Inflammatory macrophage (primary cell): Measurements from ENCODE around the gene PLEKHN1.

ENCODE experiments used
- DNase-seq, 2 donors: peaks; one replicate each; pipeline ENCODE4 v3.0.0-alpha.2; 2020 to 2022

Gene PLEKHN1

DNA sequence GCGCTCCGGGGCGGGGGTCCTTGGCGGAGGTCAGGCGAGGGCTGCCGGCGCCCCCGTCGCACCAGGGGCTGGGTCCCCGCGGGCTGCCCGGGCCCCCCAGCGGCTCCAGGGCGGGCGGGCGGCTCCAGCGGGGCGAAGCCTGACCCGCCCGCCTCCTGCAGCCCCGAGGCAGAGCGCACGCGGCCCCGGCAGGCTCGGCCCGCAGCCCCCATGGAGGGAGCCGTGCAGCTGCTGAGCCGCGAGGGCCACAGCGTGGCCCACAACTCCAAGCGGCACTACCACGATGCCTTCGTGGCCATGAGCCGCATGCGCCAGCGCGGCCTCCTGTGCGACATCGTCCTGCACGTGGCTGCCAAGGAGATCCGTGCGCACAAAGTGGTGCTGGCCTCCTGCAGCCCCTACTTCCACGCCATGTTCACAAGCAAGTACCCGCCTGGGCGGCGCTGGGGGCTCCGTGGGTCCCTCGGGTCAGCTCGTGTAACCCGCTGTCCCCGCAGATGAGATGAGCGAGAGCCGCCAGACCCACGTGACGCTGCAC, 5.1 kb upstream of the PLEKHN1 start:
- no peak for DNase-seq

DNA sequence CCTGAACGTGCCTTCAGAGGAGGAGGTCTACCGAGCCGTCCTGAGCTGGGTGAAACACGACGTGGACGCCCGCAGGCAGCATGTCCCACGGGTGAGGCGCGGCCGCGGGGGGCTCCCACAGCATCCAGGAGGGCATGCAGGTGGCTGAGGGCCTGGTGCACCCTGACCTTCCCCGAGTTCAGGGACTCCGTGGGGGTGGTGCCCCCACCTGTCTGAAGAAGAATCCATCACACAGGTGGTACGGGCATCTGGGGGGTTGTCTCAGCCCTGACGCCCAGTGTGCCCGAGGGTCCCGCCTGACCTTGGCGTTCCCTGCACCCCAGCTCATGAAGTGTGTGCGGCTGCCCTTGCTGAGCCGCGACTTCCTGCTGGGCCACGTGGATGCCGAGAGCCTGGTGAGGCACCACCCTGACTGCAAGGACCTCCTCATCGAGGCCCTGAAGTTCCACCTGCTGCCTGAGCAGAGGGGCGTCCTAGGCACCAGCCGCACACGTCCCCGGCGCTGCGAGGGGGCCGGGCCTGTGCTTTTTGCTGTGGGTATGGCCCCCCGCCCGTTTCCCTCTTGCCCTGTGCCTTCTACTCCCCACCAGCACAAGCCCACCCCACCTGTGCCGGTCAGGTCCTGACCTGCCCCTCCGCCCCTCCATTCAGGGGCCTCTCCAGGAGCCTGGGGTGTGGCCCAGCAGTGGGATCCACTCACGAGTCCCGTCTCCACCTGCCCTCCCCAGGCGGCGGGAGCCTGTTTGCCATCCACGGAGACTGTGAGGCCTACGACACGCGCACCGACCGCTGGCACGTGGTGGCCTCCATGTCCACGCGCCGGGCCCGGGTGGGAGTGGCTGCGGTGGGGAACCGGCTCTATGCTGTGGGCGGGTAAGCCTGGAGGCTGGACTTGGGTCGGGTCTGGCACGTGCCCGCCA, 3.6 kb upstream of the PLEKHN1 start:
- no peak for DNase-seq

DNA sequence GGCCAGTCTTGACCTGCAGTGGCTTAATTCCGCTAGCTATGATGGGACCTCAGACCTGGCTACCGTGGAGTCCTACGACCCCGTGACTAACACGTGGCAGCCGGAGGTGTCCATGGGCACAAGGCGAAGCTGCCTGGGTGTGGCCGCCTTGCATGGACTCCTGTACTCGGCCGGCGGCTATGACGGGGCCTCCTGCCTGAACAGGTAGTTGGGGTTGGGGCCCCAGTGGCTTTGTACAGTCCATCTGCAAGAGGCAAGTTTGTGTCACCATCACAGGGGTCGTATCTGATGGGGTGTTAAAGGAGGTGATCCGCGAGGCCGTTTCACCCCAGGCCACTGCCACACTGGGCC, 3.0 kb upstream of the PLEKHN1 start:
- no peak for DNase-seq

DNA sequence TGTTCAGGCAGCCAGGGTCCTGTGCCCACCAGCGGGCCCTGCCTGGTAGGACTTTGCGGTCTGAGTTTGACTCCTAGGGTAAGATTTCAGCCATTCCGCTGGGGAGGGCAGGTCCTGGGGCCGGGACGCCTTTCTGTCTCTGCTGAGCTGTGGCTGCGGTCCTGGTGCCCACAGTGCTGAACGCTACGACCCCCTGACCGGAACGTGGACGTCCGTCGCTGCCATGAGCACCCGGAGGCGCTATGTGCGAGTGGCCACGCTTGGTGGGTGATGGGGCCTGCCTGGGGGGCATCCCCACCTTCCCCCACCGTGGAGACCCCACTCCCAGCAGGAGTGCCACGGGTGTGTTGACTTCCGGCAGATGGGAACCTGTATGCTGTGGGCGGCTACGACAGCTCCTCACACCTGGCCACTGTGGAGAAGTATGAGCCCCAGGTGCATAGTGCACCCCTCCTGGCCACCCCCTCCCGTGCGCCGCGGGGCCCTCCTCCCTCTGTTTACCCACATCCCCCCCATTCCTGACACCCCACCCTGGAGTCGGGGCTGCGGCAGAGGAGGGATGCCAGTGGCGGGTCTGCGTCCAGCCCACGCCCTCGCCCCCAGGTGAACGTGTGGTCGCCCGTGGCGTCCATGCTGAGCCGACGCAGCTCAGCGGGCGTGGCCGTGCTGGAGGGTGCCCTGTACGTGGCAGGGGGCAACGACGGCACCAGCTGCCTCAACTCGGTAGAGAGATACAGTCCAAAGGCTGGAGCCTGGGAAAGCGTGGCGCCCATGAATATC, 2.3 kb upstream of the PLEKHN1 start:
- no peak for DNase-seq

DNA sequence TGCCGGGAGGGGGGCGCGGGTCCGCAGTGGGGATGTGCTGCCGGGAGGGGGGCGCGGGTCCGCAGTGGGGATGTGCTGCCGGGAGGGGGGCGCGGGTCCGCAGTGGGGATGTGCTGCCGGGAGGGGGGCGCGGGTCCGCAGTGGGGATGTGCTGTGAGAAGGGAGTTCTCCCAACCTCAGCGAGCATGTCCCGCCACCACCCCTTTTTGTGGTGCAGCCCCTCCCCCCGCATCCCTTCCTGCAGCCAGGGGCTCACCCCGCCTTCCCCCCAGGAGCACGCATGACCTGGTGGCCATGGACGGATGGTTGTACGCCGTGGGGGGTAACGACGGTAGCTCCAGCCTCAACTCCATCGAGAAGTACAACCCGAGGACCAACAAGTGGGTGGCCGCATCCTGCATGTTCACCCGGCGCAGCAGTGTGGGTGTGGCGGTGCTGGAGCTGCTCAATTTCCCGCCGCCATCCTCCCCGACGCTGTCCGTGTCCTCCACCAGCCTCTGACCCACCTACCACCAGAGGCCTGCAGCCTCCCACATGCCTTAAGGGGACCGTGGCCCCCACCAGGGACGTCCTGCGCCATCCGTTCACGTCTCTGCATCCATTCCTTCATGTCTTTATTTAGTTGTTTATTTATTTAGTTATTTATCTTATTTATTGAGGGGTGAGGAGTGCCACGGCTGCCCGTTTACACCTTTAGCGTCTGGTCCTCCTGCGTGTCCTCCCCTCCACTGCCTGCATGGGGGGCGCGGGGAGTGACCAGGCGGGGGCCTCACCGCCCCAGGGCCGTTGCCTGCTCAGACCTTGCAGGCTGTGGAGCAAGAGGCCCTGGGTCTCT, 1.4 kb upstream of the PLEKHN1 start:
- DNase-seq, result no peak

DNA sequence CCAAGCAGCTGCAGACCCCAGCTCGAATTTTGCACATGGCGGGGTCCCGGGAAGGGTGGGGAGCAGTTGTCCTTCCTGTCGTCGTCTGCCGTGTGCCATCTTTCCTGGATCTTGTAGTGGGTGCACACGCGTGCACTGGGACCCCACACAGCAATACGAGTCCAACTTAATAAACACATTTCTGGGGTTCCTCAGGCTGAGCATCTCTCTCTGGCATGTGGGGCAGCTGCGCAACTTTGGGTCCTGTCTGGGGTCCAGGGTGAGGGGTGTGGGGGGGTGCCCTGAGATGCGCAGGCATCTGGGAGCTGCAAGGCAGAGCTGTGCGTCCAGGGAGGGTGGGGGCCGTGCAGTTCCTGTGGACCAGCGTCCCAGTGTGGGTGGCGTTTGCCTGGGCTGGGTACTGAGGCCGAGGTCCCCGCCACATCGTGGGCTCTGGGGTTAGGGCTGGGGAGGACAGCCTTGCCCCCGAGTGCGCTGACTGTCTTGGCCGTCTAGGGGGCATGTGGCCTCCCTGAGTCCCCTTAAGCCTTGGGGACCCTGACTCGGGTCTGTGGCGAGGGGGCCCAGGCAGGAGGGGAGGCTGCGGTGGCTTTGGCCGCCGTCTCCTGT, 652 bp upstream of the PLEKHN1 start:
- DNase-seq, result no peak

DNA sequence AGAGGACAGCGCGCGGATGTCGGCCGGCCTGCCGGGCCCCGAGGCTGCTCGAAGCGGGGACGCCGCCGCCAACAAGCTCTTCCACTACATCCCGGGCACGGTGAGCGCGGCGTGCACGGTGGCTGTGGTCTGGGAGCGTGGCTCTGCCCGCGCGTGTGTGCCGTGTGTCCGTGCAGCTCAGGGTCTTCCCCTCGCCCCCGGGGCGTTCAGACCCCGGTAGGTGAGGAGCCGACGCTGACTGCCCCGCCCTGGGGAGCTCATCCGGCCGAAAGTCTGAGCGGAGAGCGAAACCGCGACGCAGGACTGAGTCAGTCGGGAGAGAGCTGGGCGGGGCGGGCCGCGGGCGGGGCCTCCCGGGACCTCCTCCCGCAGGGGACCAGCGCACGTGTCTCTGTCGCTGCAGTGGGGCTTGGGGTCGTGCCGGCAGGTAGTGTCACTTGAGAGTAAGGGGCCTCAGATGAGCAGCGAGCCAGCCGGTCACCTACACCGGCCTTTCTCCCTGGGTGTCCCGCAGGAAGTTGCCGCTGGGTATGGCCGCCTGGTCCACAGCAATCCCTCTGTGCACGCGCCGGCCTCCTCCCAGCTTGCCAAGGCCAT, 520 bp downstream of the PLEKHN1 start:
- DNase-seq, result peak; percentile 25 to 53

DNA sequence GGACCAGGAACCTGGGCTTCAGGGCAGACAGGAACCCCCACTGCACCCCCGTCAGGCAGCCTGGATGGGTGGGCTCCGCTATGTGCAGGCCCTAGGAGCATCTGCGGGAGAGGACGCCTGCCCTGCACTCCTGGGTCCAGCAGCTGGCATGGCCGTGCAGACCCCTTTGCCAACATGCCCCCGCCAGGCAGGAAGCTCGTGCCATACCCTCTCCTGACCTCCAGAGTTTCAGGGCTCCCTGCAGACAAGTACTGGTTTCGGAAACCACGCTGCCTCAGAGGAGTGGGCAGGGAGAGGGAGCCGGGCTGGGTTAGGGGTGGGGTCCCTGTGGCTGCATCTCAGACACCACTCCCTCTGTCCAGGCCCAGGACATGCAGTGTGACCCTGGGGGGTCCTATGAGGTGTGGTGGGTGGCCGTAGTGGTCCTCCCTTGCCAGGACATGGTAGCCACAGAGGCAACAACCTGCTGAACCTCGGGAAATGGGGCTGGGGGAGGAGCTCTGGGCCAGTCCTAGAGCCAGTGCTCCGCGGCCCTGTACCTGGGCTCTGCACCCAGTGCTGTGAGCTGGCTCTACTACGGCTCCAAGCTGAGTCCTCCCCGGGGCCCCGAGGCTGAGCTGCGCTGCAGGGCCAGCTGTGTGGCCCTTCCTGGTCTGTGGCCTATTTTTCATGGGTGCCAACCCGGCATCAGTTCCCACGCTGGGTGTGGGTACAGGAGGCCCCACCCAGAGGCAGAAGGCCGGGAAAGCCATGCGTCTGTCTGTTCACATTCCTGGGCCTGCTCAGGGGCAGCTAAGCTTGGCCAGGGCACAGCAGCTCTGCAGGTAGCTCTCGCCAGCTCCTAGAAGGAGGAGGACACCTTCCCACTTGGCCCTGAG, 1.4 kb downstream of the PLEKHN1 start:
- DNase-seq, result no peak

DNA sequence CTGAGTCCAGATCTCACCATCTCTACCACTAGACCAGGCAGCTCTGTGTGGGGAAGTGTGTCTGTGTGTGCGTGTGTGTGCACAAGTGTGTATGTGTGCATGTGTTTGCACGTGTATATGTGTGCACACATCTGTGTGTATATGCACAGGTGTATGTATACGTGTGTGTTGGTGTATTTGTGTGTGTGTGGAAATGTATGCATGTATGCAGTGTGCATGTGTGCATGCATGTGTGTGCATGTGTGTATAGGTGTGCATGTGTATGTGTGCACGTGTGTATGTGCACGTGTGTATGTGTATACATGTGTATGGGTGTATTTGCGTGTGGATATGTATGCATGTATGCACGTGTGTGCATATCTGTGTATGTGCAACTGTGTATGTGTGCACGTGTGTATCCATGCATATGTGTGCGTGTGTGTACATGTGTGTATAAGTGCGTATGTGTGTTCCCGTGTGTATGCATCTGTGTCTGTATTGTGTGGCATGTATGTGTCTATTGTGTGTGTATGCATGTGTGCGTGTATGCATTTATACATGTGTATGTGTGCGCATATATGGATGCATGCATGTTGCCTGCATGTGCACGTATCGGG, 3.1 kb downstream of the PLEKHN1 start:
- DNase-seq, result no peak

DNA sequence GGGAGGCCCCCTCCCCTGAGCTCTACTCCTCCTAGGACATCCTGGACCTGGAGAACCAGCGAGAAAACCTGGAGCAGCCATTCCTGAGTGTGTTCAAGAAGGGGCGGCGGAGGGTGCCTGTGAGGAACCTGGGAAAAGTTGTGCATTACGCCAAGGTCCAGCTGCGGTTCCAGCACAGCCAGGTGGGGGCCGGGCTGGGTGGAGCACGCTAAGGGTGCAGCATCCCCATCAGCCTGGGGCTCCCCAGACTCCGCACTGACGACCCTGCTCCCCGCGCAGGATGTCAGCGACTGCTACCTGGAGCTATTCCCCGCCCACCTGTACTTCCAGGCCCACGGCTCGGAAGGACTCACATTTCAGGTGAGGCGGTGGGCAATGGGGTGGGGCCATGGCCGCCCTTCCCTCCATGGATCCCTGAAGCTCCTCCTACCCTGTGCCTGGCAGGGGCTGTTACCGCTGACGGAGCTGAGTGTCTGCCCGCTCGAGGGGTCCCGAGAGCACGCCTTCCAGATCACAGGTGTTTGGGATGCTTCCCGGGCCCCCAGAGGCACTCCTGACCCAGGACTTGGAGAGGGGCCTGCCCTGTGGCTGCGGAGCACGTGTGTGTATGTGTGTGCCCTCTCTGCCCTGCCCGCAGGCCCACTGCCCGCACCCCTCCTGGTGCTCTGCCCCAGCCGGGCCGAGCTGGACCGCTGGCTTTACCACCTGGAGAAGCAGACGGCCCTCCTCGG, 4.1 kb downstream of the PLEKHN1 start:
- no peak for DNase-seq

DNA sequence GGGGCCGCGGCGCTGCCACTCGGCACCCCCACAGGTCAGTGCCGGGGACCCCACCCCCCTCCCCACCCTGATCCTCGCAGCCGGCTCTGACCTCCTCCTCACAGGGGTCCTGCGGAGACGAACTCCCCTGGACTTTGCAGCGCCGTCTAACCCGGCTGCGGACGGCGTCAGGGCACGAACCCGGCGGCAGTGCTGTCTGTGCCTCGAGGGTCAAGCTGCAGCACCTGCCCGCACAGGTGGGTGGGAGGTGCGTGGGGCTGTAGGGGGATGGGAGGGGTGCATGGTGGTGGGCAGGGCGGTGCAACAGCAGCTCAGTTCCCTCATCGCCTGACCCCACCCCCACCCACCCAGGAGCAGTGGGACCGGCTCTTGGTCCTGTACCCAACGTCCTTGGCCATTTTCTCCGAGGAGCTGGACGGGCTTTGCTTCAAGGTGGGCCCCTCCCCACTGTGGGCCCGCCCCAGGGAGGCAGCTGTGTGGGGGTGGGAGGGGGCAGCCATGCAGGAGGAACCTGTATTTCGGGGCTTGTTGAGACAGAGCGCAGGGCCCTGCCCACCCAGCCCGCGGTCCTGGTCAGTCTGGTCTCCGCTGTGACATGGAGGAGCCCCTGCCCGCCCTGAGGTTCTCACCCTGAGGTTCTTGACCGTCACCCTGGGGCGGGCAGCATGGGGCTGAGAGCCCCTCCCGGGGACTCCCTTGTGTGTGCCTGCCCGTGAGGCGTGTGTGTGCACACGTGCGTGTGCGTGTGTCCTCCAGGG, 4.9 kb downstream of the PLEKHN1 start:
- DNase-seq, result no peak

DNA sequence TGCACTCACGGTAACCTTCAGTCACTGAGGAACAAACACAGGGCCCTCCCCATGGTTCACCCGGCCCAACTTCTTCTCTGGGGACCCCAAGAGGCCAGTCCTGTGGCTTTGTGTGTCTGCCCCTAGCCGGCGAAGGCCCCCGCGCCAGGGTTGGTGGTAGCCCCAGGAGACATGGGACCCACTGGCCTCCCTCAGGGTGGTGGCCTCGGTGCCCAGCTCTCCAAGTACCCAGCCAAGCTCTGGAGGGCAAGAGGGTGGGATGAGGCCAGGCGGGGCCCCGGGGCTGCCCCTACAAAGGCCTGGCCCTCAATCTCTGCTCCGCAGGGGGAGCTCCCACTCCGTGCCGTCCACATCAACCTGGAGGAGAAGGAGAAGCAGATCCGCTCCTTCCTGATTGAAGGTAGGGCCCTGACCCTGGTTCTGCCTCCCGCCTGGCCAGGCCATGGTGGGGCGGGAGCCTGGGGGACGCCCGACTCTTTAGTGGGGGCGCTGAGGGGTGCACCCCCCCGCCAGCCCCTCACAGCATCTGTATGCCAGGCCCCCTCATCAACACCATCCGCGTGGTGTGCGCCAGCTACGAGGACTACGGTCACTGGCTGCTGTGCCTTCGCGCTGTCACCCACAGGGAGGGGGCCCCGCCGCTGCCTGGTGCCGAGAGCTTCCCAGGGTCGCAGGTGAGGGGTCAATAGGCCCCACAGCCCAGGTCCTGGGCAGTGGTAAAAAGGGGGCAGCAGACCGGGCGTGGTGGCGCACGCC, 5.6 kb downstream of the PLEKHN1 start:
- no peak for DNase-seq

DNA sequence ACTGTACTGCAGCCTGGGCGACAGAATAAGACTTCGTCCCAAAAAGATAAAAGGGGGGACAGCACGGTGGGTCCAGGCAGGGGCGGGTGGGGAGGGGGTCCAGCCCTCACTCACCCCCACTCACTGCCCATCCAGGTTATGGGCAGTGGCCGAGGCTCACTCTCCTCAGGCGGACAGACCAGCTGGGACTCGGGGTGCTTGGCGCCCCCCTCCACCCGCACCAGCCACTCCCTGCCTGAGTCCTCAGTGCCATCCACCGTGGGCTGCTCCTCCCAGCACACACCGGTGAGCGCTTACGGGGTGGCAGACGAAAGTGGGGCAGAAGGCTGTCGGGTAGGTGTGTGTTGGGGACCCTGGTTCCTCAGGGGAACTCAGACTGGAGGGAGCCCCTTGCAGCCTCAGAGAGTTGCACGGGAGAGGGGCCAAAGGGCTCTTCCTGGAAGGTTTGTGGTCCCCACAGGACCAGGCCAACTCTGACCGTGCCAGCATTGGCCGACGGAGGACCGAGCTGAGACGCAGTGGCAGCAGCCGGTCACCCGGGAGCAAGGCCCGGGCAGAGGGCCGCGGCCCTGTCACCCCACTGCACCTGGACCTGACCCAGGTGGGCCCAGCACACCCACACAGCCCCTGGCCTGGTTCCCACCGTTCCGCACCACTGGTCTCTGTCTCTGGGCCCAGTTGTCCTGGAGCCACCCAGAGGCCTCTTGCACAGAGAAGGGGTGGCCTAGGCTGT, 6.6 kb downstream of the PLEKHN1 start:
- DNase-seq, result no peak

DNA sequence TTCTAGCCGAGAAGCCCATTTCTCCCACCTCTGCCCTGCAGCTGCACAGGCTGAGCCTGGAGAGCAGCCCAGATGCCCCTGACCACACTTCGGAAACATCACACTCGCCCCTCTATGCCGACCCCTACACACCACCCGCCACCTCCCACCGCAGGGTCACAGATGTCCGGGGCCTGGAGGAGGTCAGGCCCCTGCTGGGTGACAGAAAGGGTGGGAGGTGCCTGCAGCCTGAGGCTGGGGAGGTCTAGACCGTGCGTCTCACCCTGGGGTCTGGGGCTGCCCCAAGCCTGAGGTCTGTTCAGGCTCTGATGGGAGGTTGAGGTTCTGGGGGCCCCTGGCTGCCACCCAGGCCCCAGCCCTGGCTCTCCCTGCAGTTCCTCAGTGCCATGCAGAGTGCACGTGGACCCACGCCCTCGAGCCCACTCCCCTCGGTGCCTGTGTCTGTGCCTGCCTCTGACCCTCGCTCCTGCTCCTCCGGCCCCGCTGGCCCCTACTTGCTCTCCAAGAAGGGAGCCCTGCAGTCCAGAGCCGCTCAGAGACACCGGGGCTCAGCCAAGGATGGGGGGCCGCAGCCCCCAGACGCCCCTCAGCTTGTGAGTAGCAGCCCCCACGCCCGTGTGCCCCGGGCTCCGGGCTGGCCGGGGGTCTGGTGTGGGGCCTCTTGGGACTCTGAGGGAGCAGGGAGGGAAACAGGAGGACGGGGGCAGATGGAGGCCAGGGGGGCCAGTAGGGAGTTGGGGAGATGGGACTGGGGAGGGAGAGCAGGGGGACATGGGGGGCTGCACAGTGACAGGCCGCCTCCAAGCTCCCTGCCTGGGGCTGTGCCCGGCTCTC, 7.4 kb downstream of the PLEKHN1 start:
- no peak for DNase-seq

DNA sequence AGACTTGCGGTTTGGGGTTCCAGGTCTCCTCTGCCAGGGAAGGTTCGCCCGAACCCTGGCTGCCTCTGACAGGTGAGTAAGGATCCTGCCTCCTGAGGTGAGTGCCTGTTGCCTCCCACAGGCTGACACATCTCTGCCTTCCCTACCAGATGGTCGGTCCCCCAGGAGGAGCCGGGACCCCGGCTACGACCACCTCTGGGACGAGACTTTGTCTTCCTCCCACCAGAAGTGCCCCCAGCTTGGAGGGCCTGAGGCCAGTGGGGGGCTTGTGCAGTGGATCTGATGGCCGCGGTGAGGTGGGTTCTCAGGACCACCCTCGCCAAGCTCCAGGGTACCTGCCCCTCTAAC, 8.0 kb downstream of the PLEKHN1 start:
- no peak for DNase-seq

DNA sequence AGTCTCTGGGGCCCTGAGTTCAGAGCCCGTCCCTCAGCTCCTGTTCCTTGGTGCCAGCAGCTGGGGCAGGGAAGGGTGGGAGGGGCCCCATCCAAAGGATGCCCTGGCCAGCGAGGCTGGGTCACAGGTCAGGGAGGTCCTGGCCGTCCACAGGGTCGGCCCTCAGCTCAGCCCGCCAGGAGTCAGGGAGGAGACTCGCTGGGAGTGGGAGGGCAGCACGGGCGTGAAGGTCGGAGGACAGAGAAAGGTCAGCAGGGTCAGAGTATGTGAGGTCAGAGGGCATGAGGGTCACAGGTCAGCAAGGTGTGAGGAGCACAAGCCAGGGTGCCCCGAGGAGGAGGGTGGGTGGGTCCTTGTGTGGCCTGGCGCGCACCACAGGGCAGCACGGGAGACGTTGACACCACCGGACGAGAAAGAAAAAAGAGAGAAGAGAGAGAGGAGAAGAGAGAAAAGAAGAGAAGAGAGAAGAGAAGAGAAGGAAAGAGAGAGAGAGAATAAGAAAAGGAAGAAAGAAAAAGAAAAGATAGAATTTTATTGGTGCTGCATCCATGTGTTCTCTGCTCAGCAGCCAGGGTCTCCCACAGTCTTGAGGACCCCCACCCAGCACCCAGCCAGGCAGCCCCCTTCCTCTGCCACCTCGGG, 8.5 kb downstream of the PLEKHN1 start:
- DNase-seq, result no peak
